HG03442 (cell line): ENCODE measurements around the gene NDUFA5.
"Not testable (repeated sequence)": the region's sequence is repeated elsewhere in the genome, so short reads cannot be mapped to it uniquely, and the experiment has no call there.

Experiments used
- ATAC-seq: cut with Tn5 transposase; IDR thresholded peaks from one replicate; pipeline ENCODE4 v1.9.1; 2021; ENCODE audit warnings: mild to moderate bottlenecking, moderate library complexity; ENCODE audit not compliant: unreplicated experiment

The NDUFA5 gene

DNA sequence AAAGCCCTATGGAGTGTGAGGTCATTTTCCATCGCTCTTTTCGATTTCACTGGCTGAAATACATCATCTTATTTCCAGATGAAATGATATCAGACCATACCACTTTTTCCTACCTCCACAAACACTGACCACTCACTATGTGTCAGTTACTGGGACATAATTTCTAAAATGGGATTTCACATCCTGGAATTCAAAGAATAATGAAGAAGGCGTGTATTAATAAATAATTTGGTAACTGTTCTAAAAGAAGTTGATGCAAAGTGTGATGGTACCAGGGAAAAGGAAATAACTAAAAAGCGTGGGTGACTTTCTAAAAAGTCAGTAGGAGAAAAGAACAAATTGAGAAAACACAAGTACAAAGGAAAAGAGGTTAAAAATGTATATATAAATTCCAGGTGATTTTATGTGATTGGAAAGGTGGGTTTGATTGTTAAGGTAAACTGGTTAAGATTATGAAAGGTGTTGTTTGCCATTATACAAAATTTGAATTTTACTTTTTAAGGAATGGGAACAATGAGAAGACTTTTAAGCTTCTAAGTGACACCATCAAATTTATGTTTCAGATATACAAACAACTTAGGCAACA lies 764 bp upstream of the NDUFA5 start:
- ATAC-seq = no peak

DNA sequence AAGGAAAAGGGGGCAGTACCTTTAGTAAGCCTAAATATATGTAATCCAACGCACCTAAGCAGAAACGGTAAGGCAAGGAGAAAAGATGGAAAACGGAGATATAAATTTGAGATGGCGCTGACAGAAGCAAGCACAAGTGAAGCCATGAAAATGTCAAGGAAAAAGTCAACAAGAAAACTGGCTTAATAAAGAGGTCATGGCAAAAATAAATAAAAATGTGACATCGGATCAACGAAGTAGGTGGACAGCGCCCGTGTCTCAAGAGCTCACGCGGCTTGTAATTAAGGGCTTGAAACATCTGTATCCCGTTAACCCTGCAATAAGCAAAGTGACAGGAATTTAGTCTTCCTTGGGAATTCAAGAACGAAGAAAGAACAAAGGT lies 611 bp downstream of the NDUFA5 start:
- no peak for ATAC-seq

DNA sequence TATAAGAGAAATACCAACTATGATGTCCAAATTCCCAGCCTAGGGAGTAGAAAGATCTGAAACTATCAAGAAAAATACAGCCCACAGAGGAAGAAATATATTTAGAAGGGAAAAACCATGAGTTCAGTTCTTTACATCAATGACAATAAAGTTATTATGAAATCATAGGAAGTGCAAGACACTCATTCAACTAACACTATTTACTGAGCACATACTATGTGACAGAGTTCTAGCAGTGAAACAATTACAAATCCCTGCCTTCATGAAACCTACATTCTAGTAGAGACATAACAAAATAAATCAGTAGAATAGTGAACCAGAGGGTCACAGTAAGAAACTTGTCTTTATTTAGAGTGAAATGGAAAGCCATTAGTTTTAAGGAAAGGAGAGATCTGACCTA lies 2.1 kb downstream of the NDUFA5 start:
- no peak for ATAC-seq

DNA sequence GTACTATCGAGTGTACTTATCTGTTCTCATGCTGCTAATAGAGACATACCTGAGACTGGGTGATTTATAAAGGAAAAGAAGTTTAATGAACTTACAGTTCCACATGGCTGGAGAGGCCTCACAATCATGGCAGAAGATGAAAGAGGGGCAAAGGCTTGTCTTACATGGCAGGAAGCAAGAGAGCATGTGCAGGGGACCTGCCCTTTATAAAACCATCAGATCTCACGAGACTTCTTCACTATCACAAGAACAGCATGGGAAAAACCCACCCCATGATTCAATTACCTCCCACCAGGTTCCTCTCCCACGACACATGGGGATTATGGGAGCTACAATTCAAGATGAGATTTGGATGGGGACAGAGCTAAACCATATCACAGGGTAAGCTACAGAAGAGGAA lies 4.5 kb downstream of the NDUFA5 start:
- ATAC-seq = no peak

DNA sequence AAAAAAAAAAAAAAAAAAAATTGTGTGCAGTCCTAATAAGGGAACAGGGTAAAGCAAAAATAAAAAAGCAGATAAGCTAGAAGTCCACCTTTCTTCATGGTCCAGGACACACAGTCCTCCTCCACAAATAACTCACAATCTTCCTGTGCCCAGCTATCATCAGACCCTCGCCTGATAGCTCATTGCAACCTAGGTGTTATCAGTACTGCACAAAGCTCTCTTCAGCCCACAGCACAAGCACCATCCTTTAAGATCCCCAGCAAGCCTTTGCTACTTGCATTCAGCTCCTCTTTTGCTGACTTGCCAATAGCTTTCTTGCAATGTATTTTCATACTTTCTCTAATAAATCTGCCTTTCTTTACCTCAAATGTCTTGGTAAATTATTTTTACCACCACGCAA lies 5.0 kb downstream of the NDUFA5 start:
- ATAC-seq = no peak

DNA sequence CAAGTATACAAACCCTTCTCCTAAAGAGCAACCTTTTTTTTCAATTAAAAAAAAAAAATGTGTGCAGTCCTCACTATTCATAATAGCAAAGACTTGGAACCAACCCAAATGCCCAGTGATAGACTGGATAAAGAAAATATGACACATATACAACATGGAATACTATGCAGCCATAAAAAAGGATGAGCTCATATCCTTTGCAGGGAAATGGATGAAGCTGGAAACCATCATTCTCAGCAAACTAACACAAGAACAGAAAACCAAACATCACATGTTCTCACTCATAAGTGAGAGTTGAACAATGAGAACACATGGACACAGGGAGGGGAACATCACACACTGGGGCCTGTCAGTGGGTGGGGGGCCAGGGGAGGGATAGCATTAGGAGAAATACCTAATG lies 5.5 kb downstream of the NDUFA5 start:
- ATAC-seq = not testable (repeated sequence)

DNA sequence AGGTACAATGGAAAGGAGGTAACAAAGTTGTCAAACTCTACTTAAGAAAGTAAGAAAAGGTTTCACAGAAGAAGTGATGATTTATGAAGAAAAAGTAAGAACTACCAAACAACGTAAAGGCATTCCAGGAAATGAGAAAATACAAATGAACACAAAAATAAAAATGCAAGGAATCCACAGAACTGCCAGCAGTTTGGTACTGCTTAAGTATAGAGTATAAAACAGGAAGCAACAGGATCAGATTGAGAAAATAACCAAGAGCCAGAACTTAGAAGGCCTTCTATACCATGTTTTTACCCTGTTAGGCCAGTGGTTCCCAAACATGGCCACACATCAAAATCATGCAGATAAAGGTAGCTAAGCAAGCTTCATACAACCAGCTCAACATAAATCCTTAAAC lies 9.2 kb downstream of the NDUFA5 start:
- no peak for ATAC-seq

DNA sequence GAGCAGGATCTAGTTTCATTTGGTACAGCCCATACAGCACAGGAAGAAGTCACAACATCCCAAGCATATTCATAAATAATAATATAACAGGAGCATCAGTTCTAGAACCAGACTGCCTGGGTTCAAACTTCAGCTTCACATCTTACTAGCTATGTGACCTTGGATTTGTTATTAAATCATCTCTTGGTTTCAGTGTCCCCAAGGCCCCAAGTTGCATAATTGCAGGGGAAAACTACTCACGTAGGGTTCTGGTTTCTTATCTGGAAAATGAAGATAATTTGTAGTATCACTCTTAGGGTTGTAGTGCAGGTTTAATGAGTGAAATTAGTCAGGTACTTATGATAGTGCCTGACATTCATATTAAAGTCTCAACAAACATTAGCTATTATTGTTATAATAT lies 17.7 kb downstream of the NDUFA5 start:
- ATAC-seq = no peak

DNA sequence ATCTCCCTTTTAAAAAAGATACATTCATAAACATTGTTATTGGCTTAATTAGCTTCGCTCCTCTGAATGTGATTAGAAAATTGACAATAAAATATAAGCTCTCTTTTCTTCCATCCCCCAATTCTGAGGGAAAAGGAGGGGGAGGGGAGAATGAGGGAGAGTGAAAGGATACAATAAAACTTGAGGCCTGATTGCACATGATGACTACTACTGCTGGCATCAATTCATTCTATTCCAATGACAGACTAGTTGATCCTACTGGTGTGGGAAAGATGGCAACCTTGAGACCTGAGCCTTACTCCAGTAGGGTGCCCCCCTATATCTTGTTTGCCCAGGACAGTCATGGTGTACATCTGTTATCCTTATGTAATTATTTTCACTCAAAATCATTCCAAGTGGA lies 18.7 kb downstream of the NDUFA5 start:
- ATAC-seq = no peak

DNA sequence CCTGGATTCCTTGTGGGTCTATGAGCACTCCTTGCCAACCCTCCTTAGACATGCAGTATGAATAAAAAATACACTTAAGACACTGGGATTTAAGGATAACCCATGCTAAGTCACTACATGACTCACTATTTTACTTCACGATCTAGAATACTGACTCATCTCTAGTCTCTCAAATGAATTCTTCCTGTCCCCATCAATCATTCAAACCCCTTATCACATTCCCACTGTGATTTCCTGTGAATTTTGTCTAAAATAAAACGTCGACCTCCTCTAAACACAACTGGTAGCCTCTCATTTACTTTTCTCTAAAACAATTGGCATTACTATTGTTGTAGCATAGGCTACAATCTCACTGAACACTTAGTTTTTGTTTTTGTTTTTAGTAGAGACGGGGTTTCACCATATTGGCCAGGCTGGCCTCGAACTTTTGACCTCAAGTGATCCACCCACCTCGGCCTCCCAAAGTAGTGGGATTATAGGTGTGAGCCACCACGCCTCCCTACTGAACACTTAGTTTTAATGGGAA lies 19.4 kb downstream of the NDUFA5 start:
- ATAC-seq = no peak

DNA sequence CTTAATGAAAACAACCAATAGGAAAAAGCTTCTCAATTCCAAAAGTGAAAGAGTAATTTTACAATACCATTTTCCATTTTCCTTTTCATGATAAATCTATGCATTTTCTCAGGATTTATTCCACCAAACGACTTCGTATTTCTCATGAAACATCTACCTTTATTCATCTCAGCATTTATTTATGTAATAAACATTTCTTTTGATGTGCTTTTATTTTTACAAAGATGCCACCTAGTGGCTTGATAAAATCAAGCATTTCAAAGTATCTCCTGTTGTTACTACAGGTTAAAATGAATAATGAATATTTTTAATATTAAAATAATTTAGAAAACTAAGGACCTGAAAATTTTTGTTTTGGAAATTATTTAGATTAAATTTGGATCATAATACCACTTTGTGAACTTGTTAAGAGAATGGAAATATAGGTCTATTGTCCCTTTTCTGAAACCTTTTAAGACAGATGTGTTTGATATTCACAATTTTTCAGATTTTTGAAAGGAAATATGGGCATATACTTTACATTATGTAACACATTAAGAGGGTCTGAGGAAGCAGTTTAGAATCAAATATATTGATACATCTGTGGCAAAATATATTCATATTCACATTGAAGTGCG lies 20.5 kb downstream of the NDUFA5 start:
- no peak for ATAC-seq

DNA sequence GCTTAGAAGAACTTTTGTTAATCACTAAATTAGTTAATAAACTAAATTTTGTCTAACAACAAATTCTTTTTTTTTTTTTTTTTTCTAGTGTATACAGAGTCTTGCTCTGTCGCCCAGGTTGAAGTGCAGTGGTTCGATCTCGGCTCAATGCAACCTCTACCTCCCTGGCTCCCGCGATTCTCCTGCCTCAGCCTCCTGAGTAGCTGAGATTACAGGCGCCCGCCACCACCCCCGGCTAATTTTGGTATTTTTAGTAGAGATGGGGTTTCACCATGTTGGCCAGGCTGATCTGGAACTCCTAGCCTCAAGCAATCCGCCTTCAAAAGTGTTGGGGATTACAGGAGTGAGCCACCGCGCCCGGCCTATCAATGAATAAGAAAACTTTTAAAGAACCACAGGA lies 22.1 kb downstream of the NDUFA5 start:
- no peak for ATAC-seq

DNA sequence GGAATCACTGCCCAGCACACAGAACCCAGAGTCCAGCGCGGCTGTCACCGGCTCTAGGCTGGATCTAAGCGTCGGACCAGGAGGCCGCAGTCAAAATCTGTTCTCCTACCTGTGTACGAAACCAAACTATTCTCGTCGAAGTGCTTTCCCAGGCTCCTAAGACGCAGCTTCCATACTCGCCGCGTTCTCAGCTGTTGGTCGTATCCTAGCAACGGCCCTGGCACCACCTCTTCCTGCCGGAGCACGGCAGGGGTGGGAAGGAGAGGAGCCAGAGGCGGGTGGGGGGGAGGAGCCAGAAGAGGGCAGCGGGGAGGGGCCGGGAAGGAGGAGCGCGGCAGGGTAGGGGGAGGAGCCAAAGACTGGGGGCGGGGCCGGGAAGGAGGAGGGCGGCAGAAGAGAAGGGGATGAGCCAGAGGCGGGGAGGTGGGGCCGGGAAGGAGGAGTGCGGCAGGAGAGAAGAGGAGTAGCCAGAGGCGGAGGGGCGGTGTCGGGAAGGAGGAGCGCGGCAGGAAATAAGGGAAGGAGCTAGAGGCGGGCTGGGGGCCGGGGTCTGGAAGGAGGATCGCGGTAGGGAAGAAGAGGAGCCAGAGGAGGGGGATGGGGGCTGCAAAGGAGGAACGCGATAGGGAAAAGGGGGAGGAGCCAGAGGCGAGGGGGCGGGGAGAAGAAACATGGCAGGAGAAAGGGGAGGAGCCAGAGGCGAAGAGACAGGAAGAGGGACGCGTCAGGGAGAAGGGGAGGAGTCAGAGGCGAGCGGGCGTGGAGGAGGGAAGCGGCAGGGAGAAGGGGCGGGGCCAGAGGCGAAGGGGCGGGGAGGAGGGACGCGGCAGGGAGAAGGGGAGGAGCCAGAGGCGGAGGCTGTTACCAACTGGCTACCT lies 23.0 kb downstream of the NDUFA5 start, which contains the start of gene IQUB:
IQUB (minus strand) TSS at position 213 of the 878 bp plus-strand sequence. CDS start 22,255 bp downstream, outside the sequence.
- peak; percentile 79 for ATAC-seq

DNA sequence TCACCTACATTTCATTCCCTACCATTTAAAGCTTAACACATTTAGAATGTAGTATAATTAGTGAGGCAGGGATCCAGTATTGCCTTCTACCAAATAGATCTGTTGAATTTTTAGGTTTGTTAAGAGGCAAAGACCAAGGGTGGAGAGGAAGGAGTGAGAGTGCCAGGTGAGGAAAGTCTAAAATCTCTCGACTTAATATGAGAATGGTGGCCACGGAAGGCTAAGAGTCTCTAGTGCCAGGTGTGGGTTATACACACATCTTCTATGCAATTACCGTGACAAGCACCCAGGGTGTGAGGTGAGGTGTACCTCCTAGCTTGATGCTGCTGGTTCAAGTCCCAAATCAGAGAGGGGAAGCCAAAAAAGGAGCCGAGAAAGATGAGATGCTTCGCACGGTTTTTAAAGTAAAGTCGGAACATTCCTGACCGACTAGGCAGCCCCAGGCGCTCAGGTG lies 23.7 kb downstream of the NDUFA5 start:
- ATAC-seq = peak; percentile 11

DNA sequence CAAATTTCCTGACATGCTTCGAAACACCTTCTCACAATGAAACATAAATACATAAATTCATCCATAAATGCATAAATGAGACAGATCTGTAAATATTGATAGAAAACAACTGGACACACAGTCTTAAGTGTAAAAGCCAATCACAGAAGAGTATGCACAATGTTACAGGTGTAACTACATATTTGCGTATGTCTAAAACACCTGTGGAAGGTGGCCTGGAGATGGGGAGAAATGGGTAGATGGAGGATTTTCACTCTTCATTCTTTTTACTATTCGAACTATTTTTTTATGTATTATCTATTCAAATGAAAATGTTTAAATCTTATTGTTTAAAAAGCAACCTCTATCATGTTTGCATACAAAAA lies 24.1 kb downstream of the NDUFA5 start:
- no peak for ATAC-seq

DNA sequence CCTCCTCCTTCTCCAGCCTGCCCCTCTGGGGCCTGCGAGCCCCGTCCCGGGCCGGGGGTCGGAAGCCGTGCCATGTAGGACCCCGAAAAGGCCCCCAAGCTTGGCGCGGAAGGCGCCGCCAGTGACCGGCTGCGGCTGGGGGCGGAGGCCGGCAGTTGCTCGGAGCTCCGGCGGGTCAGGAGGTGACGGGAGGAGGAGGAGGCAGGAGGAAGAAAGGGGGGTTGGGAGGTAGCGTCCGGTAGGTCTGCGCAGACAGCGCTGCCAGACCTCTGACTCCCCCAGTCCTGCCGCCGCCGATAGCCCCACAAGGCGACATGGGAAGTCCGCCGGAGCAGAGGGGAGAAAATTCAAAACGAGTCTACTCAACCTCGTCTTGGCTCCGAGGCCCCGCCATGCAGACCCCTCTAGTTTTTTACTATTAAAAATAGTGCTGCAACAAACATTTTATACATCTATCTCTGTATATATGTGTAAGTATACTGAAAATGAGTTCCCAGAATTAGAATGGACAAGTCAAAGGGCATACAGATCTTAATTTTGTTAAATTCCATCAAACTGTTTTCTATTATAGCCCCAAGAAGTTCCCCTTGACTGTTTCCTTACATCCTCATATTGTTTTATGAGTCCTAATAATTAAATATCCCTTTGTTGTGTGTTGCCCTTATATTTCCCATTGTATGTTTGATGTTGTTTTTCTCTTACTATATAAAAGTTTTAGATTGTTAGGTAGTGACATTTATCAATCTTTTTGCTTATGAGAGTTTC lies 24.6 kb downstream of the NDUFA5 start:
- not testable (repeated sequence) for ATAC-seq

DNA sequence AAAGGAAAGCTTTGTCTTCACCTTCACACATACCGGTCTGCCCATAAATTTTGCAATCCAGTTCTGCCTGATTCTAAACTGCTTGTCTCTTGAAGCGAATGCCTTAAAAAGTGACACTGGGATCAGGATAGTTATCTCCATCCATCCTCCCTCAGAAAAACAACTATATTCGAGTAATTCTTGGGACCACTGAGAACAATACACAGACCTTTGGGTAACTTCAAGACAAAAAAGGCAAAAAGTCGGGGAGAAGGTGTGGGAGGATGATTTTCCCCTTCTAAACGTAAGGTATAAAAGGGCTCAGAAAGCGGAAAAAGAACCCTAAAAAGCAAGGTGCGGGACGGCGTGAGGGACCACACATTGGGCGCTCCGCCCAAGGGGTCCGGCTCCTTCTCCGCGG lies 25.3 kb downstream of the NDUFA5 start:
- not testable (repeated sequence) for ATAC-seq

DNA sequence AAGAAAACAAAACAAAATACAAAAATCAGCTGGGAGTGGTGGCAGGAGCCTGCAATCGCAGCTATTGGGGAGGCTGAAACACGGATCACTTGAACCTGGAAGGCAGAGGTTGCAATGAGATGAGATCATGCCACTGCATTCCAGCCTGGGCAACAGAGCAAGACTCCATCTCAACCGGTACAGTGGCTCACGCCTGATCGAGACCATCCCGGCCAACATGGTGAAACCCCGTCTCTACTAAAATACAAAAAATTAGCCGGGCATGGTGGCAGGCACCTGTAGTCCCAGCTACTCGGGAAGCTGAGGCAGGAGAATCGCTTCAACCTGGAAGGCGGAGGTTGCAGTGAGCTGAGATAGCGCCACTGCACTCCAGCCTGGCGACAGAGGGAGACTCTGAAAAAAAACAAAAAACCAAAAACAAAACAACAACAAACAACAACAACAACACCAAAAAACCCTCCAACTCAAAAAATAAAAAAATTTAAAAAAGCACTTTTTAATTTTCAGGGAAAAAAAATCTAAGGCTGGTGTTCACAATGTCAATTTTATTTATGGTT lies 27.5 kb downstream of the NDUFA5 start:
- not testable (repeated sequence) for ATAC-seq

DNA sequence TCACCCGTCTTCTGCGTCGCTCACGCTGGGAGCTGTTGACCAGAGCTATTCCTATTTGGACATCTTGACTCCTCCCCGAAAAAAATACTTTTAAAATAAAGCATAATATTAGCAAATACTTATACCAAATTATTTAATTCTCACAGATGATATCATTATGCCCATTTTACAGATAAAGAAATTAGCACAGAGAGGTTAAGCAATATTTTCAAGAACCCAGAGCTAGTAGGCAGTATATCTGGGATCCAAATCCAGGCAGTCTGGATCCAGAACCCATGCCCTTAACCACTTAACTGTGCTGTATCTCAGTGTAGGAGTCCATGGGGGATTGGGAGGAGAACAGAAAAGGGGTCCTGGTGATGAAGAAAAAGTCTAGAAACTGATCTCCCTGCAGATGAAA lies 29.4 kb downstream of the NDUFA5 start:
- ATAC-seq = no peak

DNA sequence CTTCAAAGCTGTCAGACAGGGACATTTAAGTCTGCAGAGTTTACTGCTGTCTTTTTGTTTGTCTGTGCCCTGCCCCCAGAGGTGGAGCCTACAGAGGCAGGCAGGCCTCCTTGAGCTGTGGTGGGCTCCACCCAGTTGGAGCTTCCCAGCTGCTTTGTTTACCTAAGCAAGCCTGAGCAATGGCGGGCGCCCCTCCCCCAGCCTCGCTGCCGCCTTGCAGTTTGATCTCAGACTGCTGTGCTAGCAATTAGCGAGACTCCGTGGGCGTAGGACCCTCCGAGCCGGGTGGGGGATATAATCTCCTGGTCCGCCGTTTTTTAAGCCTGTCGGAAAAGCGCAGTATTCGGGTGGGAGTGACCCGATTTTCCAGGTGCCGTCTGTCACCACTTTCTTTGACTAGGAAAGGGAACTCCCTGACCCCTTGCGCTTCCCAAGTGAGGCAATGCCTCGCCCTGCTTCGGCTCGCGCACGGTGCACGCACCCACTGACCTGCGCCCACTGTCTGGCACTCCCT lies 29.8 kb downstream of the NDUFA5 start:
- ATAC-seq = not testable (repeated sequence)
